Urothelium cell line (cell line): Measurements from ENCODE around the gene CCNI.

Experiments used
- DNase-seq: peaks from one replicate; pipeline ENCODE4 v3.0.0; 2011; ENCODE audit warnings: low spot score, mixed read lengths
- FAIRE-seq: peaks from 2 replicates; lab custom pipeline; 2011; peaks lifted over from hg19 to GRCh38; lab: Jason Lieb, UNC

CCNI gene

DNA sequence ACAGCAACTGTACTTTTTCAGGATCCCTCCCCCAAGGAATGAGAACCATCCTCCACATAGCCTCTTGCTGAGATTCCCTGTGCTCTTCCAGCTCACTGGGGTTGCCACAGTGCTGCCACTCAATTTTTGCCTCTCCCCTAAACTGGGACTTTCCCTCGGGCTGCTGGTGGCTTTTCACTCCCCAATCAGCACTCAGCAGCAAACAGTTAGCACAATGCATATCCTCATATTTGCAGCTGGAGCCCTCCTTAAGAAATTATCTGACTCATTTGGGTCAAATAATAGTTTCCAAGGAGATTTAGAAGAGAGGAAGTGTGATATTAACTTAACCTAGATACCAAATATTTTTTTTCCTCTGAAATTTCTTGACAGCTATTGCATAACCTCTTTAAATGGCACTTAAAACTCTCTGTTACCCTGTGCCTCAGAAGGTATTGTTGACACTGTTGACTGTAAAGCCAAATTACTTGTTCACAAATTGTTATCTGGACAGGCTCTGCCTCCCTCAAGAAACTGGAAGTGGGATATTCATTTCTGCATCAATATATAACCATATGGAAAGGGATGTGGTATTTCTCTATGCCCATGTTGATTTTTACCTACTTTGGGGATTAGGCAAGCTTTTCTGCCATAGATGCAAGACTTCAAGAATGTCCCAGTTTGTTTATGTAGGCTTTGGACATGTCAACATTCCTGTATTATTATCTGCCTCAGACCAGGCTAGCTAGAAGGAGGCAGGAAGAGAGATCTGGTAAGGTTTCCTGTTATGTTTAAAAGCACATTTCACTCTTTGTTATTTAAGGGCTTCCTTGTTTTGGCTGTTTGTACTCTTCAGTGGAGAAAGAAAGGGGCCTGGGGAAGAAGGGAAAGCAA lies 68.2 kb downstream of the CCNI start:
- no peak for DNase-seq

DNA sequence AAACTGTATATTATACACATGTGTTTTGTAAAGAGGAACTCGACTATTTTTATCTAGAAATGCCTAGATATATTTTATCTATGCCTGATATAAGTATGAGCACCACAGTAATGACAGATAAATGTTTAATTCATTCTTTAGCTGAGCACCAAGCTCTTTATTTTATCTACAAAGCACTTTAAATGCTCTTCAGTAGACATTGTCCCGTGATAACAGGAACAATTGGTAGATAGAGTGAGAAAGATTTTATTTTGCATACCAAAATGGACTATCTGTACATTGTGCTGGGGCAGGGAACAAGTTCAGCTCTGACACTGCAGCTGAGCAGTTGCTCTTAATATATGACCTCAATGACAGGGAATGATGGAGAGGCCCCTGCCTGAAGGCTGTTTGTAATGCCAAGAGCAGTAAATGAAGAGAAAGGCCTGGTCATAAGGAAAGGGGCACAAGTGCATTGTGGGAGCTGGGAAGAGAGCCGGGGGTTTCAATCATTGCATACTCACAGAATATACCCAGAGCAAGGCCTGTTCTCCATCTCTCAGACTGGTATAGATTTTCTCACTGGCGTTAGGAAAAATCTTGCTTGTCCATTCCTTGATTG lies 68.9 kb downstream of the CCNI start:
- FAIRE-seq (no peak), DNase-seq (no peak)

More for the DNA sequence above, 68.2 kb downstream of the CCNI start:
- no peak for FAIRE-seq

DNA sequence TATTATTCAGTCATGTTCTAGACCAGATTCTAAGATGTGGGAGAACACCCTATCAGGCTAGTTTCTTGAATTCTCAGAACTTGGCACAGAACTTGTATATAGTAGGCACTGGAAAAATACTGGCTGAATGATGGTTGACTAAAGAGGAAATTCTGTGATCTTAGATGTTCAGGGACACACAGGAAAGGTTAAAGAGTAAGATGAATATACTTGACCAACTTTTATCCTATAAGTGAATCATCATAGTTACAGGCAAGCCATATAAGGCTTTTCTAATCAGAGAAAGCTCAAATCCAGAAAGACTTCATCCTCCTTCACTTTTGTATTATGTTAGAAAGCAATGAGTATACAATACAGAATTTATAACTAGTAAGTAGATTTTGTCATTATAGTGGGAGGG lies 72.4 kb downstream of the CCNI start:
- FAIRE-seq = no peak
- DNase-seq = no peak

- no peak for FAIRE-seq
- no peak for DNase-seq
Measured at GRCh38 chr4:77002321-77003107, 73.3 kb downstream of the CCNI start.

GRCh38 chr4:77001907-77002306 lies 73.9 kb downstream of the CCNI start:
- no peak for DNase-seq
- no peak for FAIRE-seq

DNA sequence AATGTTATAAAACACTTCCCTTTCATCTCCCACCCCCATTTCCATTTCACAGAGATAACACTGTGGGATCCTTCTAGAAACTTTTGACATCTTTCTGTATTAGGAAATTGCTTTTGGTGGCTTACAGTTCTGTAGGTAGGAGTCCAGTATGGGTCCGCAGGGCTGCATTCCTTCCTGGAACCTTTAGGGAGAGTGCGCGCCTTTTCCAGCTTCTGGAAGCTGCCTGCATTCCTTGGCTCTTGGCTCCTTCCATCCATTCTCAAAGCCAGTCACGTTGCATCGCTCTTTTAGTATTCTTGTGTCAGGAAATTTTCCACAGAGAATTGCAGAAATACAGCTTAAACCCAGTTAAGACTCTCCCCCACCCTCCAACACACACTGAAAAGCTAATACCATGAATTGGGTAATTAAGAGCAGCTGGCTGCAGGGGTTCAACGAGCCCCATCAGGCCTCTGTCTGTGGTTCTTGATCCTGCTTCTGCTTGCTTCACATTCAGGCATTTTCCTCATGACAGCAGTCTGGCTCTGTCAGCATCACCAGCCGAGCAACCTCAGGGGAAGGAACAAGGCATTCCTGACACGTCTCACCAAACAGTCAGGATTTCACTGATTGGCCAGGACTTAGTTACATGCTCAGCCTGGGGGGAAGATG lies 77.4 kb downstream of the CCNI start:
- DNase-seq (no peak), FAIRE-seq (no peak)

- FAIRE-seq (no peak), DNase-seq (no peak)
Measured at GRCh38 chr4:76997532-76997931, 78.3 kb downstream of the CCNI start.
